Astrocyte (in vitro differentiated cells and primary cell): ENCODE measurements around the gene KCNN3.

Experiments
- CTCF ChIP-seq: IDR thresholded peaks from 2 replicates; pipeline ENCODE4 v1.5.1; 2011; ENCODE audit warnings: low read depth, mild to moderate bottlenecking, inconsistent platforms, low read length, moderate library complexity; ENCODE audit not compliant: insufficient read depth
- EZH2 ChIP-seq: IDR thresholded peaks from 2 replicates; pipeline ENCODE4 v1.6.1; 2012; ENCODE audit warnings: mild to moderate bottlenecking, low read length, inconsistent platforms; ENCODE audit not compliant: insufficient read depth

- TF ChIP-seq CTCF (no peak), EZH2 (no peak)
Measured at GRCh38 chr1:154689083-154689482, 181.0 kb downstream of the KCNN3 start.
